PFSK-1 (cell line): ENCODE results near the gene WDR11.

Experiments
- FOXP2 ChIP-seq: optimal IDR thresholded peaks from 2 replicates; pipeline ENCODE3; 2011; ENCODE audit warnings: borderline replicate concordance, control low read depth, inconsistent platforms; ENCODE audit not compliant: insufficient read depth; ENCODE audit errors: extremely low read length, extremely low read depth
- POLR2AphosphoS5 ChIP-seq: IDR thresholded peaks from 2 replicates; pipeline ENCODE4 v1.6.1; 2012; ENCODE audit warnings: low read depth, mild to moderate bottlenecking, control low read depth, low read length, moderate library complexity
- SIN3A ChIP-seq: IDR thresholded peaks from 2 replicates; pipeline ENCODE4 v1.6.1; 2012; ENCODE audit warnings: mild to moderate bottlenecking, low read length, moderate library complexity, borderline replicate concordance; ENCODE audit not compliant: insufficient read depth
- TAF1 ChIP-seq: IDR thresholded peaks from 2 replicates; pipeline ENCODE4 v1.6.1; 2012; ENCODE audit warnings: low read length, control low read depth, borderline replicate concordance; ENCODE audit not compliant: insufficient read depth
- TF ChIP-seq, protein P1 (sequence below), 2 experiments: IDR thresholded peaks; 2 replicates each; pipeline versions ENCODE4 v1.6.1 to v1.8.0; 2011 to 2012; ENCODE audit warnings: low read depth in 2 of 2, low read length in 2 of 2, control low read depth in 1 of 2, inconsistent platforms in 1 of 2, mild to moderate bottlenecking in 1 of 2, moderate library complexity in 1 of 2; ENCODE audit not compliant: insufficient read depth in 1 of 2

Gene WDR11

DNA sequence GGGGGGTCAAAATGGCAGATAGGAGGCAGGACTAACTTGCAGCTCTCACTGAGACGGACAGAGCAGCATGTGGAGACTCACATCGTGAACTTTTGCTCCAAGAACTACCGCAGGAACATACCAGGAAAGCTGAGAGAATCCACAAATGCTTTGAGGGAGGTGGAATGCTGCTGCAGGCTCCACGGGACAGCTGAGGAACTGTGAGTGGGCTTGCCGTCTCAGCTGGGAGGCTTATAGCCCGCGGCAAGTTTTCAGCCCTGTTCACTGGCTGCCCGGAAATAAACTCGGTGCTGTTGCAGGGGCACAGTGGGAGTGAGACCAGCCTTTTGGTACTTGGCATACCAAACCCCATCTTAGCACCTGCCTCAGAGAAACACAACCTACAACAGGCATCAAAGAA is 19.1 kb upstream of the WDR11 start:
- TF ChIP-seq TAF1 = no peak
- TF ChIP-seq SIN3A = no peak
- TF ChIP-seq, protein P1, sequence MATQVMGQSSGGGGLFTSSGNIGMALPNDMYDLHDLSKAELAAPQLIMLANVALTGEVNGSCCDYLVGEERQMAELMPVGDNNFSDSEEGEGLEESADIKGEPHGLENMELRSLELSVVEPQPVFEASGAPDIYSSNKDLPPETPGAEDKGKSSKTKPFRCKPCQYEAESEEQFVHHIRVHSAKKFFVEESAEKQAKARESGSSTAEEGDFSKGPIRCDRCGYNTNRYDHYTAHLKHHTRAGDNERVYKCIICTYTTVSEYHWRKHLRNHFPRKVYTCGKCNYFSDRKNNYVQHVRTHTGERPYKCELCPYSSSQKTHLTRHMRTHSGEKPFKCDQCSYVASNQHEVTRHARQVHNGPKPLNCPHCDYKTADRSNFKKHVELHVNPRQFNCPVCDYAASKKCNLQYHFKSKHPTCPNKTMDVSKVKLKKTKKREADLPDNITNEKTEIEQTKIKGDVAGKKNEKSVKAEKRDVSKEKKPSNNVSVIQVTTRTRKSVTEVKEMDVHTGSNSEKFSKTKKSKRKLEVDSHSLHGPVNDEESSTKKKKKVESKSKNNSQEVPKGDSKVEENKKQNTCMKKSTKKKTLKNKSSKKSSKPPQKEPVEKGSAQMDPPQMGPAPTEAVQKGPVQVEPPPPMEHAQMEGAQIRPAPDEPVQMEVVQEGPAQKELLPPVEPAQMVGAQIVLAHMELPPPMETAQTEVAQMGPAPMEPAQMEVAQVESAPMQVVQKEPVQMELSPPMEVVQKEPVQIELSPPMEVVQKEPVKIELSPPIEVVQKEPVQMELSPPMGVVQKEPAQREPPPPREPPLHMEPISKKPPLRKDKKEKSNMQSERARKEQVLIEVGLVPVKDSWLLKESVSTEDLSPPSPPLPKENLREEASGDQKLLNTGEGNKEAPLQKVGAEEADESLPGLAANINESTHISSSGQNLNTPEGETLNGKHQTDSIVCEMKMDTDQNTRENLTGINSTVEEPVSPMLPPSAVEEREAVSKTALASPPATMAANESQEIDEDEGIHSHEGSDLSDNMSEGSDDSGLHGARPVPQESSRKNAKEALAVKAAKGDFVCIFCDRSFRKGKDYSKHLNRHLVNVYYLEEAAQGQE (IDR thresholded peaks at IDR 0.05; ENCODE audit: insufficient read depth in 1 of 2, low read depth in 2 of 2, low read length in 2 of 2) = no peak
- TF ChIP-seq FOXP2 = no peak

DNA sequence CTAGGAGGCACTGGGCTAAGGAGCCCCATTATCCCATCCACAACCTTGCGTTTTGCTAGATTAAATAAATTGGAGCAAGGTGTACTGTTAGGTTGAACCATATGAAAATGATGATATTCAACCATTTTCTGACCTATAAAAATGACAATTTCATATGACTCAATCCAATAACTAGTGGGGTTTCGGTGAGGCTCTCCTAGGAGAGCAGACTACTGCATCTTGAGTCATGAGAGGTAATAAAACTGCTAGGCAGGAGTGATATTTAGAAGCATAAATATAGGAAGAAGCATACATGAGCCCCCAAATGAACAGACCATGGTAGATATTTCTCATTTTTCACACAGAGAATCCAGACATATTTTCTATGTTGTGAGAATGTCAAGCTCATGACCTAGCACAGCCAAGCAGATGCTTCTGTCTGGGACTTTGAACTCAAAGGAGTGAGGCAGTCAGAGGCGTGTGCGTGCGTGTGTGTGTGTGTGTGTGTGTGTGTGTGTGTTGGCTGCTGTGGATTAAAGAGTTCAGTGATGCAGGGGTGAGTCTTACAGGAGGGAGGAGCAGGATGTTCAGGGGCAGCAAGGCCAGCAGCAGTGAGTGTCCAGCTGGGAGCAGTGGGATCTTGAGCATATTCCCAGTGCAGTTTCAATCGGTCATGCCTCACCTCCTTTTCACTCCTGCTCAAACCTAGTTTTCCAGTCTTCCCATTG is 17.8 kb upstream of the WDR11 start:
- TF ChIP-seq, protein P1 (IDR thresholded peaks at IDR 0.05; ENCODE audit: insufficient read depth in 1 of 2, low read depth in 2 of 2, low read length in 2 of 2) = no peak
- TF ChIP-seq FOXP2 (no peak), TAF1 (no peak)

DNA sequence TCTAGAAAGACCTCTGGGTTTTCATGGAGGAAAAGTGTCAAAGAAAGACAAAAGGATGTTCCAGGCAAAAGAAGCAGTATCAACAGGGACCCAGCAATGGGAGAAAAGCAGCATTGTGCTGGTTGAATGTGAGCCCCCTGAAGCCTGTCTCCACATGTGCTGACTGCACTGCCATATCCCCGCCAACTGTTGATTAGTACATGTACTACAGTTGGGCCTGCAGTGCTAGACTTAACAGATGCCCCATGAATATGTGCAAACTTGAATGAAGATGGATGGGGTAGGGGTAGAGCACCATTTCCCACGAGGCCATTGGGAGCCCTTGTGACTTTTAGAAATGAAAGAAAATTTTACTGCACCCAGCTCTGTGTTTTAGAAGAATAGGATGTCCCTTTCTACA is 15.6 kb upstream of the WDR11 start:
- TF ChIP-seq POLR2AphosphoS5 (no peak), FOXP2 (no peak), TAF1 (no peak), SIN3A (no peak)
- TF ChIP-seq, protein P1 (IDR thresholded peaks at IDR 0.05; ENCODE audit: insufficient read depth in 1 of 2, low read depth in 2 of 2, low read length in 2 of 2) = no peak

DNA sequence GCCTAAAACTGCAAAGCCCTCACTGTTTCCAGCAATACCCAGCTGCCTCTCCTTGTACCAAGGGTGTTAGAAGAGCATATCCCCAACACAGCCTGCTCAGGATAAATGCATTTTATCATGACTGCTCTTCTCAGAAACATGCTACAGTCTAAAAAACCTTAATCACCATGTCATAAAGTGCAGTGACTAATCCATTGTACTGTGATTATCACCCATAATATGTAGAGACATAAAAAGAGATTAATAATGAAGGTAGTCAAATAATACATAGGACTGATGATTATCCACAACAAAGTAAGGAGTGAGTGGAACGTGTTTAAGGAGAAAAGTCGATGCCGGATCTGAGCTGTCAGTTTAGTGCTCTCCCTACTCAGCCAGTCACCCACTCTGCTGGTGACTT is 12.2 kb upstream of the WDR11 start:
- TF ChIP-seq POLR2AphosphoS5 (no peak), TAF1 (no peak), FOXP2 (no peak), SIN3A (no peak)
- TF ChIP-seq, protein P1 (IDR thresholded peaks at IDR 0.05; ENCODE audit: insufficient read depth in 1 of 2, low read depth in 2 of 2, low read length in 2 of 2) = no peak

DNA sequence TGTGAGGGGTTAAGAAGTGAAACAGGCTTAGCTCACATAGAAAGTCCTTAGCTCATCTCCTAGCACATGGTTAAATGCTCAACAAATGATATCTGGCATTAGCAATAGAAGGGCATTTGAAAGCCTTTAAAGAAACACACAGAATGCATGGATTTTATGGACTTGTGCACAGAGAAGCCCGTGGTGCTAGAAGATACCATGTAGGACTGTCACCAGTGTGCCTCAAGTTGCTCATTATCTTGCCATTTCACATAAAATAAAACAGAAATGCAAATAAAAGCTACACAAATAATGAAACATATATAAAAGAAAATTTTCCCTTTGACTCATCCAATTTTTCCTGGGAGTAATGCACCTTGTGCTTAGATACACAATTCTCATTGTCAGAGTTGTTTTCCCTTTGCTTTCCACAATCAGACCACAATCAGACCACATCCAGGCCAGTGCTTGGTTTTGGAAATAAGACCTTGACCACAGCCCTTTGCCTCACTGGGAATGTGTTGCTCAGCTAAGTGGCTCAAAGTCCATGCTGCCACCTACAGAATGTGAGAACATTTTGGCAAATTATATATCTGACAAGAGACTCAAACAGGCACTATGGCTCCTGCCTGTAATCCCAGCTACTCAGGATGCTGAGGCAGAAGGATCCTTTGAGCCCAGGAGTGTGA is 9.5 kb upstream of the WDR11 start:
- TF ChIP-seq FOXP2 = no peak
- TF ChIP-seq, protein P1 (IDR thresholded peaks at IDR 0.05; ENCODE audit: insufficient read depth in 1 of 2, low read depth in 2 of 2, low read length in 2 of 2) = no peak
- no peak for TF ChIP-seq SIN3A
- TF ChIP-seq POLR2AphosphoS5 = no peak
- no peak for TF ChIP-seq TAF1
